ENCODE results near the gene ZNF777. TPM values are rescaled to one million over a fixed set of nuclear protein-coding genes. Genes with fewer than 3 reads are reported as not detected.

The ZNF777 gene
- total RNA-seq (2011; cell fraction: chromatin; rRNA removed; ENCODE audit: low replicate concordance), result 5.2 and 9.7 TPM in 2 replicates
- total RNA-seq (2011; cell fraction: nucleolus; rRNA removed), result 7.9 and 8.3 TPM in 2 replicates
- 4.2 and 6.0 TPM in 2 replicates for total RNA-seq (2011; cell fraction: nucleoplasm; rRNA removed)
- 17.8 and 19.8 TPM in 2 replicates for total RNA-seq (2014; rRNA removed)
- total RNA-seq (2014; rRNA removed; fragmentation: Illumina TruSeq; extraction: Trizol), result 5.5 and 7.0 TPM in 2 replicates
- 9.0 and 10.6 TPM in 2 replicates for total RNA-seq (2015; rRNA removed; fragmentation: Illumina TruSeq; extraction: Trizol)
- 29.3 and 32.6 TPM in 2 replicates for total RNA-seq (2021)
- 5.5 and 7.8 TPM in 2 replicates for polyA plus RNA-seq (2011; rRNA removed)
- polyA plus RNA-seq (2011; cell fraction: cytosol; rRNA removed), result 10.5 and 18.7 TPM in 2 replicates
- 5.7 and 8.6 TPM in 2 replicates for polyA plus RNA-seq (2011; cell fraction: nucleus; rRNA removed)
- polyA plus RNA-seq (2012), result 15.3 and 16.5 TPM in 2 replicates
- 17.5 and 18.8 TPM in 2 replicates for polyA plus RNA-seq (2014; fragmentation: Illumina TruSeq; extraction: Trizol)
- polyA plus RNA-seq (2014; fragmentation: Nextera tagmentation; extraction: Ambion mirVana), result under 1 TPM; 0.11 to 0.13 TPM
- 15.0 and 17.5 TPM in 2 replicates for polyA plus RNA-seq (2014; rRNA removed)
- 7.3 and 9.3 TPM in 2 replicates for polyA minus RNA-seq (2011; rRNA and poly(A)+ RNA removed)
- polyA minus RNA-seq (2011; cell fraction: cytosol; rRNA and poly(A)+ RNA removed), result 12.0 and 21.2 TPM in 2 replicates
- polyA minus RNA-seq (2011; cell fraction: nucleus; rRNA and poly(A)+ RNA removed), result 5.3 and 6.0 TPM in 2 replicates
- Bru-seq, nascent RNA, result percentile 80 among the genes with signal in this experiment
- percentile 80 among the genes with signal in this experiment for BruChase-seq, experiment 1, labeled RNA remaining after a 2-hour chase
- percentile 77 among the genes with signal in this experiment for BruChase-seq, experiment 2, labeled RNA remaining after a 6-hour chase
- long read RNA-seq, experiment 1, partial matches to known transcripts, result 54 of 186 reads
- long read RNA-seq, experiment 1, other reads (novel, unspliced or antisense), result 130 of 186 reads
- long read RNA-seq, experiment 2, partial matches to known transcripts, result 31 of 57 reads
- long read RNA-seq, experiment 2, other reads (novel, unspliced or antisense), result 26 of 57 reads
- long read RNA-seq, experiment 3, partial matches to known transcripts, result 0 of 1 reads
- long read RNA-seq, experiment 3, other reads (novel, unspliced or antisense), result 1 of 1 reads

DNA sequence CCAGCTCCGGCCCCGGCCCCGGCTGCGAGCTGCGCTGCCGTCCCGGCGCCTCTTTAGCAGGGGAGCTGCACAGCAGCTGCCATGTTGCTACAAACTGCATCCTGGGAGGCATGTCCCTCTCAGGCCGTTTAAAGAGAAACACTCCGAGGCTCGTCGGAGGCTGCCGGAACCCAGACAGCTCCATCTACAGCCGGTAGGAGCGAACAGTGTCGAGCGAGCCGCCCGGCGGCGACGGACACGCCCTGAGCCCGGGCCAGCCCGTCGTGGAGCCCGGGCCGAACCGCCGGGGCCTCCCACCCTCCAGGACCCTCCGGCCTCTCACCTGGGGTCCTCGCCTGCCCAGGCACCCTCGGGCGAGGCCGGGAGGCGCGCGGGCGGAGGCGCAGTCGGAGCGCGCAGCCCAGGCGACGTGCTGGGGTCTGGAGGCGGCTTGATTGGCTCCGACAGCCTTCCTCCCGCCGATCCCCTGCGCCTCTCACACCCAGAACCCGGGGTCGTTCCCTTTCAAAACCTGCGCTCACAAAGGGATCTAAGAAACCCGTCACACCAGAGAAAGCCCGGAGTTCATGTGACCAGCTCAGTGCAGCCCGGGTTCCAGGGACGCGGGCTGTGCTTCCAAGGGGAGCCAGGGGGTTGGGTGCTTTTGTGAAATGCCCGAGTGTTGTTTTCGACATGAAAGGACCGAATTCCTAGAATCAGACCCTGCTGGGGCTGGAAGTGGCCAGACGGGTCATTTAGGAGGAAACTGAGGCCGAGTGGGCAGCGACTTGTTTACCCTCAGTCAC is at the start of gene ZNF777:
ZNF777 (minus strand) TSS at position 570 of the 785 bp plus-strand sequence. CDS start 5,040 bp downstream, outside the sequence.
- peak; percentile 85 for FAIRE-seq
- TF ChIP-seq, protein P1, sequence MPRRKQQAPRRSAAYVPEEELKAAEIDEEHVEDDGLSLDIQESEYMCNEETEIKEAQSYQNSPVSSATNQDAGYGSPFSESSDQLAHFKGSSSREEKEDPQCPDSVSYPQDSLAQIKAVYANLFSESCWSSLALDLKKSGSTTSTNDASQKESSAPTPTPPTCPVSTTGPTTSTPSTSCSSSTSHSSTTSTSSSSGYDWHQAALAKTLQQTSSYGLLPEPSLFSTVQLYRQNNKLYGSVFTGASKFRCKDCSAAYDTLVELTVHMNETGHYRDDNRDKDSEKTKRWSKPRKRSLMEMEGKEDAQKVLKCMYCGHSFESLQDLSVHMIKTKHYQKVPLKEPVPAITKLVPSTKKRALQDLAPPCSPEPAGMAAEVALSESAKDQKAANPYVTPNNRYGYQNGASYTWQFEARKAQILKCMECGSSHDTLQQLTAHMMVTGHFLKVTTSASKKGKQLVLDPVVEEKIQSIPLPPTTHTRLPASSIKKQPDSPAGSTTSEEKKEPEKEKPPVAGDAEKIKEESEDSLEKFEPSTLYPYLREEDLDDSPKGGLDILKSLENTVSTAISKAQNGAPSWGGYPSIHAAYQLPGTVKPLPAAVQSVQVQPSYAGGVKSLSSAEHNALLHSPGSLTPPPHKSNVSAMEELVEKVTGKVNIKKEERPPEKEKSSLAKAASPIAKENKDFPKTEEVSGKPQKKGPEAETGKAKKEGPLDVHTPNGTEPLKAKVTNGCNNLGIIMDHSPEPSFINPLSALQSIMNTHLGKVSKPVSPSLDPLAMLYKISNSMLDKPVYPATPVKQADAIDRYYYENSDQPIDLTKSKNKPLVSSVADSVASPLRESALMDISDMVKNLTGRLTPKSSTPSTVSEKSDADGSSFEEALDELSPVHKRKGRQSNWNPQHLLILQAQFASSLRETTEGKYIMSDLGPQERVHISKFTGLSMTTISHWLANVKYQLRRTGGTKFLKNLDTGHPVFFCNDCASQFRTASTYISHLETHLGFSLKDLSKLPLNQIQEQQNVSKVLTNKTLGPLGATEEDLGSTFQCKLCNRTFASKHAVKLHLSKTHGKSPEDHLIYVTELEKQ (CRISPR knock-in tag; IDR thresholded peaks at IDR 0.05), result no peak
- peak; percentile 24; the same call in 1 of the 2 replicates for TF ChIP-seq STAT5A (IDR thresholded peaks at IDR 0.05; ENCODE audit: borderline replicate concordance, low read length)
- no peak for TF ChIP-seq ZZZ3 (IDR thresholded peaks at IDR 0.05)
- TF ChIP-seq, protein P2, sequence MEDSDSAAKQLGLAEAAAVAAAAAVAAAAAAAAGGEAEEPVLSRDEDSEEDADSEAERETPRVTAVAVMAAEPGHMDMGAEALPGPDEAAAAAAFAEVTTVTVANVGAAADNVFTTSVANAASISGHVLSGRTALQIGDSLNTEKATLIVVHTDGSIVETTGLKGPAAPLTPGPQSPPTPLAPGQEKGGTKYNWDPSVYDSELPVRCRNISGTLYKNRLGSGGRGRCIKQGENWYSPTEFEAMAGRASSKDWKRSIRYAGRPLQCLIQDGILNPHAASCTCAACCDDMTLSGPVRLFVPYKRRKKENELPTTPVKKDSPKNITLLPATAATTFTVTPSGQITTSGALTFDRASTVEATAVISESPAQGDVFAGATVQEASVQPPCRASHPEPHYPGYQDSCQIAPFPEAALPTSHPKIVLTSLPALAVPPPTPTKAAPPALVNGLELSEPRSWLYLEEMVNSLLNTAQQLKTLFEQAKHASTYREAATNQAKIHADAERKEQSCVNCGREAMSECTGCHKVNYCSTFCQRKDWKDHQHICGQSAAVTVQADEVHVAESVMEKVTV (CRISPR knock-in tag; IDR thresholded peaks at IDR 0.05), result peak; percentile 28; the same call in 1 of the 2 replicates
- TF ChIP-seq L3MBTL2 (IDR thresholded peaks at IDR 0.05), result peak; percentile 89
- peak; percentile 51; the same call in 1 of the 2 replicates for TF ChIP-seq GATAD2B (IDR thresholded peaks at IDR 0.05; ENCODE audit: borderline replicate concordance)
- peak; percentile 4 for TF ChIP-seq SP2 (IDR thresholded peaks at IDR 0.05; ENCODE audit: extremely low read depth, low read depth, low read length, poor library complexity, severe bottlenecking)
- no peak for TF ChIP-seq ZNF174 (CRISPR knock-in tag; IDR thresholded peaks at IDR 0.05)
- peak; percentile 16 for TF ChIP-seq TAF9B (IDR thresholded peaks at IDR 0.05; ENCODE audit: partially characterized antibody)
- TF ChIP-seq POLR2B (IDR thresholded peaks at IDR 0.05; ENCODE audit: low read depth, partially characterized antibody), result peak; percentile 47
- peak; percentile 33; the same call in 1 of the 2 replicates for TF ChIP-seq STAG1 (CRISPR knock-in tag; IDR thresholded peaks at IDR 0.05; ENCODE audit: borderline replicate concordance)

More for the DNA sequence above, at the start of gene ZNF777:
- Histone ChIP-seq H2AFZ (ENCODE audit: low read depth, low read length) (peak within 1 kb of the TSS; percentile 97), H3K79me2 (ENCODE audit: control insufficient read depth, insufficient read depth, low read length) (peaks cover 28% of the 10 kb centered on the region), H3K9me1 (ENCODE audit: control insufficient read depth, insufficient read depth, low read length) (no peaks in the 10 kb centered on the region), H3K27me3 (ENCODE audit: control insufficient read depth in 2 of 2, insufficient read depth in 2 of 2, low read length in 2 of 2) (peaks cover 4 to 7% of the 10 kb centered on the region in 2 experiments; a peak in 3 of 5 replicates), H3K4me3 (peak within 1 kb of the TSS; percentile 64), H3K9ac (ENCODE audit: insufficient read depth in 1 of 2, low read depth in 2 of 2, low read length in 2 of 2) (peak within 1 kb of the TSS; percentile 81 to 95), H4K20me1 (replicated peaks; ENCODE audit: control insufficient read depth, insufficient read depth, low read length) (no peaks in the 10 kb centered on the region), H3K27ac (ENCODE audit: extremely low read depth, low read depth, low read length) (peak within 1 kb of the TSS; percentile 66), H3K9me3 (replicated peaks; ENCODE audit: control insufficient read depth, insufficient read depth, low read depth, low read length) (peaks cover 3% of the 10 kb centered on the region; the same call in 1 of the 2 replicates), H3K36me3 (ENCODE audit: control insufficient read depth, insufficient read depth, low read length) (peaks cover 22% of the 10 kb centered on the region; the same call in 2 of the 3 replicates), H3K4me1 (replicated peaks in 1 of 2; ENCODE audit: control insufficient read depth in 2 of 2, insufficient read depth in 2 of 2, low read length in 2 of 2) (peaks cover 17 to 20% of the 10 kb centered on the region in 2 experiments), H3K4me2 (ENCODE audit: insufficient read depth, low read length) (peak within 1 kb of the TSS; percentile 76)
- CTCF ChIA-PET (ENCODE audit: low intra/inter-chr PET ratio), result interaction anchor here (0.5 kb wide), 1 partner anchor 9 kb away, joined by 3 read pairs; no protein-coding TSS in a partner anchor
- in situ Hi-C loops (cut with MboI) (no loop called here), intact Hi-C loops (cut with micrococcal nuclease) (loop anchor here (1.0 to 2.0 kb wide), 2 partner anchors 36 to 38 kb away; no protein-coding TSS in a partner anchor)
- BruUV-seq (replicated peaks), result no TSS peak
- POLR2A ChIA-PET, result interaction anchor here (0.6 to 3.6 kb wide), 9 partner anchors 14 to 151 kb away, joined by 3 to 28 read pairs (median 3); no protein-coding TSS in a partner anchor
- ATAC-seq (peak; percentile 98), DNase-seq (ENCODE audit: extremely low read depth in 1 of 4, low spot score in 3 of 4) (peak in 3 of 4 experiments; percentile 88 to 93 (median 92))
- 7% methylated on average over 64 of the region's 64 CpGs for WGBS (ENCODE audit: insufficient coverage, low coverage, missing lambda C conversion rate)

Data from K562 (cell line).